Activated CD8-positive, alpha-beta memory T cell treated with anti-CD3 and anti-CD28 coated beads for 36 hours (primary cell): Measurements from ENCODE around the gene LRRC49. TPM values are rescaled to one million over a fixed set of nuclear protein-coding genes. Genes with fewer than 3 reads are reported as not detected.

Source experiments
- total RNA-seq, 2 experiments: library from RNA; stranded (reverse); gene quantifications; one replicate each; pipeline ENCODE4 v1.2.3, GENCODE V29; 2021

The LRRC49 gene
- total RNA-seq, 2 experiments from 2014 or later = 0.65 to 0.82 TPM

Other genes starting within 250 kb of the LRRC49 start
- 1 to 10 TPM; 1.1 to 2.1 TPM for gene UACA, start 129.3 kb upstream of the LRRC49 start, total RNA-seq
- under 1 TPM in 1 of 2 experiments, not detected in 1; 0.15 TPM for gene LARP6, start 38.7 kb upstream of the LRRC49 start, total RNA-seq
- gene THAP10, start 393 bp upstream of the LRRC49 start, total RNA-seq = under 1 TPM; 0.27 to 0.36 TPM
- not detected for gene THSD4, start 222.6 kb downstream of the LRRC49 start, total RNA-seq